ENCODE results near the gene STK38.

Gene STK38

DNA sequence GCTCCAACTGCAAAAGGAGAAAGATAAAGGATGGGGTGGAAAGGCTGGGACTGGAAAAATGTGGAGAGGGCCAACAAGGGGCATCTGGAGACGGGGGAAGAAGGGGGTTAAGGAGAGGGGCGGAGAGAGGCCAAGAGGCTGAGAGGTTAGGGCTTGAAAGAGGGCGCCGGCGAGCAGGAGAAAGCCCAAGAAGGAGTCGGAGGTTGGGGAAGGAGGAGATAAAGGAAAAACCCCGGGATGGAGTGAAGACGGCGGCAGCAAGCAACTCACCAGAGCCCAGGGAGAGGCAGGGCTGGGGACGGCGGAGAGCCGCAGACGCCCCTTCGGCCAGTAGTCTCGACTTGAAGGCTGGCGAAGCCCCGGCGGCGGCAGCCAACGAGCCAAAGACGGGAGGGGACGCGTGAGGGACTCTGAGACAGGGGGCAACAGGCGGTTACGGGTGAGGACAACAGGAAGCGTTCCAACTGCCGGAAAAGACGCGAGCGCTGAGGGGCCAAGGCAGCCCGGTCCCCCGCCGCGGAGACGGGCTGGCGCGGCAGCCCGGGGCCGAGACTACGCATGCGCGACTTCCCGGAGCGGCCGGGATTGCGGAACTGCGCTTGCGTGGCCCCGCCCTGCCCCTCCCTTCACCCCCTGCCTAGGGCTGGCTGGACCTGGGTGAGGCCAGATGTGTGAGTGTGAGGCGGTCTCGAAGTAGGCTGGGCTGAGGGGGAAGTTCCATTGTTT lies at the start of gene STK38:
TSS of gene STK38 (minus strand) at position 560 of the 726 bp plus-strand sequence. CDS start 7,277 bp downstream, outside the sequence.
- Histone ChIP-seq H3K4me1 (ENCODE audit: insufficient read depth, poor library complexity, severe bottlenecking) (peaks cover 13% of the 10 kb centered on the region), H3K9me3 (ENCODE audit: severe bottlenecking) (no peaks in the 10 kb centered on the region), H3K36me3 (ENCODE audit: low read depth) (peaks cover 9% of the 10 kb centered on the region; the same call in 1 of the 2 replicates), H3K4me3 (ENCODE audit: severe bottlenecking) (peak within 1 kb of the TSS; percentile 65), H3K27me3 (ENCODE audit: insufficient read depth, poor library complexity, severe bottlenecking) (no peaks in the 10 kb centered on the region), H3K27ac (ENCODE audit: poor library complexity, severe bottlenecking) (peak within 1 kb of the TSS; percentile 62)
- ATAC-seq (ENCODE audit: low read depth) (peak; percentile 91), DNase-seq (ENCODE audit: low spot score) (peak; percentile 84)
- TF ChIP-seq, protein P1, sequence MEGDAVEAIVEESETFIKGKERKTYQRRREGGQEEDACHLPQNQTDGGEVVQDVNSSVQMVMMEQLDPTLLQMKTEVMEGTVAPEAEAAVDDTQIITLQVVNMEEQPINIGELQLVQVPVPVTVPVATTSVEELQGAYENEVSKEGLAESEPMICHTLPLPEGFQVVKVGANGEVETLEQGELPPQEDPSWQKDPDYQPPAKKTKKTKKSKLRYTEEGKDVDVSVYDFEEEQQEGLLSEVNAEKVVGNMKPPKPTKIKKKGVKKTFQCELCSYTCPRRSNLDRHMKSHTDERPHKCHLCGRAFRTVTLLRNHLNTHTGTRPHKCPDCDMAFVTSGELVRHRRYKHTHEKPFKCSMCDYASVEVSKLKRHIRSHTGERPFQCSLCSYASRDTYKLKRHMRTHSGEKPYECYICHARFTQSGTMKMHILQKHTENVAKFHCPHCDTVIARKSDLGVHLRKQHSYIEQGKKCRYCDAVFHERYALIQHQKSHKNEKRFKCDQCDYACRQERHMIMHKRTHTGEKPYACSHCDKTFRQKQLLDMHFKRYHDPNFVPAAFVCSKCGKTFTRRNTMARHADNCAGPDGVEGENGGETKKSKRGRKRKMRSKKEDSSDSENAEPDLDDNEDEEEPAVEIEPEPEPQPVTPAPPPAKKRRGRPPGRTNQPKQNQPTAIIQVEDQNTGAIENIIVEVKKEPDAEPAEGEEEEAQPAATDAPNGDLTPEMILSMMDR (IDR thresholded peaks at IDR 0.05; ENCODE audit: poor library complexity, severe bottlenecking) = peak; percentile 27

DNA sequence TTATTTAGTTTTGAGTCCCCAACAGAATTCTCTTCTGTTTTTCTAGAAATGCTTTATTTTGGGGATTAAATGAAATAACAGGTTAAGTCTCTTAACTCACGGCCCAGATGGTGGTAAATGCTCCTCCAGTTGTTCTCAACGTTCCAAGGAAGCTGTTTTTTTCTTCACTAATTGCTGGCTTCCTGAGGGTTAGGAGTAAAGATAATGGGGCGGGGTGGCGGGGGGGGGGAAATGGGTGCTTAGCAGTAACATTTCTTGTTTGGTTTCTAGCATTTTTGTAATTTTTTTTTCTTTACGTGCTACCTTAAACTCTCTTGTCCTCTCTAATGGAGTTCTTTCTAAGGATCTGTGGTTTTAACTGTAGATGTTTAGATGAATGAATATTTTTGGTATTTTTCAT lies 49.1 kb upstream of the STK38 start:
- Histone ChIP-seq H3K27me3 (ENCODE audit: insufficient read depth, poor library complexity, severe bottlenecking) (no peaks in the 10 kb centered on the region), H3K27ac (ENCODE audit: poor library complexity, severe bottlenecking) (peak overlapping the region; percentile 95), H3K4me3 (ENCODE audit: severe bottlenecking) (peak overlapping the region; percentile 83), H3K36me3 (ENCODE audit: low read depth) (peaks cover 67% of the 10 kb centered on the region), H3K9me3 (ENCODE audit: severe bottlenecking) (no peaks in the 10 kb centered on the region), H3K4me1 (ENCODE audit: insufficient read depth, poor library complexity, severe bottlenecking) (peaks cover 30% of the 10 kb centered on the region)
- no peak for ATAC-seq (ENCODE audit: low read depth)
- DNase-seq (ENCODE audit: low spot score) = no peak
- TF ChIP-seq, protein P1 (IDR thresholded peaks at IDR 0.05; ENCODE audit: poor library complexity, severe bottlenecking) = no peak

- Histone ChIP-seq H3K4me1 (ENCODE audit: insufficient read depth, poor library complexity, severe bottlenecking) (peaks cover 26% of the 10 kb centered on the region), H3K9me3 (ENCODE audit: severe bottlenecking) (no peaks in the 10 kb centered on the region), H3K27ac (ENCODE audit: poor library complexity, severe bottlenecking) (peak overlapping the region; percentile 95), H3K36me3 (ENCODE audit: low read depth) (peaks cover 54% of the 10 kb centered on the region), H3K27me3 (ENCODE audit: insufficient read depth, poor library complexity, severe bottlenecking) (no peaks in the 10 kb centered on the region), H3K4me3 (ENCODE audit: severe bottlenecking) (peak overlapping the region; percentile 83)
- TF ChIP-seq, protein P1 (IDR thresholded peaks at IDR 0.05; ENCODE audit: poor library complexity, severe bottlenecking) = no peak
- ATAC-seq (ENCODE audit: low read depth) (no peak), DNase-seq (ENCODE audit: low spot score) (no peak)
Observed at GRCh38 chr6:36594816-36595643, 47.8 kb upstream of the STK38 start.

- Histone ChIP-seq H3K9me3 (ENCODE audit: severe bottlenecking) (no peaks in the 10 kb centered on the region), H3K36me3 (ENCODE audit: low read depth) (peaks cover 46% of the 10 kb centered on the region), H3K4me1 (ENCODE audit: insufficient read depth, poor library complexity, severe bottlenecking) (peaks cover 18% of the 10 kb centered on the region), H3K4me3 (ENCODE audit: severe bottlenecking) (peak within 1 kb of the TSS; percentile 83), H3K27me3 (ENCODE audit: insufficient read depth, poor library complexity, severe bottlenecking) (no peaks in the 10 kb centered on the region), H3K27ac (ENCODE audit: poor library complexity, severe bottlenecking) (peak within 1 kb of the TSS; percentile 95)
- peak; percentile 98 for DNase-seq (ENCODE audit: low spot score)
- TF ChIP-seq, protein P1 (IDR thresholded peaks at IDR 0.05; ENCODE audit: poor library complexity, severe bottlenecking) = peak; percentile 37
- ATAC-seq (ENCODE audit: low read depth) = peak; percentile 80
Observed at GRCh38 chr6:36594029-36594815, 46.9 kb upstream of the STK38 start, which contains the start of gene SRSF3. SRSF3 (plus strand) TSS chr6:36594362; CDS start chr6:36596763, 2,401 bp downstream.

Data from RWPE2 (cell line).